ENCODE data around the gene SLC34A3.

The SLC34A3 gene

GRCh38 chr9:137278721-137279711, 48.3 kb downstream of the SLC34A3 start:
- no peak for DNase-seq

GRCh38 chr9:137279741-137280473, 49.2 kb downstream of the SLC34A3 start:
- no peak for DNase-seq

- DNase-seq, result no peak
Measured at GRCh38 chr9:137280474-137281344, 50.0 kb downstream of the SLC34A3 start.

- no peak for DNase-seq
Measured at GRCh38 chr9:137281345-137282116, 50.8 kb downstream of the SLC34A3 start.

Data from activated effector memory CD4-positive, alpha-beta T cell treated with Interleukin-2 at 50 U/mL for 16 hours (primary cell).